H9 (cell line): ENCODE results near the gene DCAF6. TPM values are rescaled to one million over a fixed set of nuclear protein-coding genes. Genes with fewer than 3 reads are reported as not detected.

ENCODE experiments used
- DNase-seq: peaks from one replicate; pipeline ENCODE4 v3.0.0-alpha.2; 2017
- H2AFZ ChIP-seq: one replicate; pipeline ENCODE4 v1.6.1; 2013; ENCODE audit warnings: mild to moderate bottlenecking, low read length, control low read depth, moderate library complexity
- H2AK5ac ChIP-seq: 2 replicates; pipeline ENCODE4 v1.6.1; 2013; ENCODE audit warnings: low read length, control low read depth, mixed read lengths; ENCODE audit not compliant: insufficient read length
- H2BK120ac ChIP-seq: one replicate; pipeline ENCODE4 v1.6.1; 2013; ENCODE audit warnings: low read depth, mild to moderate bottlenecking, low read length, control low read depth, inconsistent platforms; ENCODE audit not compliant: poor library complexity, severe bottlenecking
- H2BK12ac ChIP-seq: 2 replicates; pipeline ENCODE4 v1.6.1; 2013; ENCODE audit warnings: low read length, control low read depth, mixed read lengths, low read depth; ENCODE audit not compliant: insufficient read length
- H2BK15ac ChIP-seq: 2 replicates; pipeline ENCODE4 v1.6.1; 2013; ENCODE audit warnings: low read depth, low read length, control low read depth
- H2BK20ac ChIP-seq: one replicate; pipeline ENCODE4 v1.6.1; 2013; ENCODE audit warnings: low read depth, mild to moderate bottlenecking, low read length, control low read depth, inconsistent platforms; ENCODE audit not compliant: poor library complexity, severe bottlenecking
- H2BK5ac ChIP-seq: 2 replicates; pipeline ENCODE4 v1.6.1; 2013; ENCODE audit warnings: low read length, control low read depth, mixed read lengths; ENCODE audit not compliant: insufficient read length
- H3K14ac ChIP-seq: 2 replicates; pipeline ENCODE4 v1.6.1; 2013; ENCODE audit warnings: low read length, control low read depth; ENCODE audit not compliant: insufficient read depth
- H3K18ac ChIP-seq: 2 replicates; pipeline ENCODE4 v1.6.1; 2013; ENCODE audit warnings: low read depth, mild to moderate bottlenecking, mixed read lengths, low read length, control low read depth; ENCODE audit not compliant: insufficient read length
- H3K23ac ChIP-seq: 2 replicates; pipeline ENCODE4 v1.6.1; 2013; ENCODE audit warnings: low read length, control low read depth, mixed read lengths, low read depth; ENCODE audit not compliant: insufficient read length
- H3K23me2 ChIP-seq: 2 replicates; pipeline ENCODE4 v1.6.1; 2013; ENCODE audit warnings: low read depth, mild to moderate bottlenecking, mixed read lengths, low read length, control low read depth; ENCODE audit not compliant: insufficient read length, poor library complexity, severe bottlenecking
- H3K27ac ChIP-seq: 2 replicates; pipeline ENCODE4 v1.5.1; 2013; ENCODE audit warnings: low read length, control low read depth, mixed read lengths, low read depth; ENCODE audit not compliant: insufficient read length
- H3K27me3 ChIP-seq: 2 replicates; pipeline ENCODE4 v1.6.1; 2013; ENCODE audit warnings: low read length, control low read depth, inconsistent platforms; ENCODE audit not compliant: insufficient read depth
- H3K4ac ChIP-seq: 2 replicates; pipeline ENCODE4 v1.6.1; 2013; ENCODE audit warnings: low read depth, mild to moderate bottlenecking, control low read depth, inconsistent platforms, low read length, moderate library complexity
- H3K4me1 ChIP-seq: 2 replicates; pipeline ENCODE4 v1.6.1; 2013; ENCODE audit warnings: low read length, control low read depth, inconsistent platforms; ENCODE audit not compliant: insufficient read depth
- H3K4me2 ChIP-seq: 2 replicates; pipeline ENCODE4 v1.6.1; 2013; ENCODE audit warnings: low read length, control low read depth, mixed read lengths; ENCODE audit not compliant: insufficient read length, insufficient read depth
- H3K56ac ChIP-seq: 2 replicates; pipeline ENCODE4 v1.6.1; 2013; ENCODE audit warnings: low read depth, mild to moderate bottlenecking, mixed read lengths, low read length, control low read depth; ENCODE audit not compliant: insufficient read length
- H3K79me1 ChIP-seq: 2 replicates; pipeline ENCODE4 v1.6.1; 2013; ENCODE audit warnings: low read depth, mild to moderate bottlenecking, moderate library complexity, low read length, control low read depth, inconsistent platforms; ENCODE audit not compliant: insufficient read depth, poor library complexity, severe bottlenecking
- H3K79me2 ChIP-seq: 2 replicates; pipeline ENCODE4 v1.6.1; 2013; ENCODE audit warnings: low read length, control low read depth, inconsistent platforms; ENCODE audit not compliant: insufficient read depth
- H3K9ac ChIP-seq: 2 replicates; pipeline ENCODE4 v1.6.1; 2013; ENCODE audit warnings: low read length, control low read depth, mixed read lengths; ENCODE audit not compliant: insufficient read length; ENCODE audit errors: extremely low read depth
- H3K9me3 ChIP-seq: one replicate; pipeline ENCODE4 v1.6.1; 2013; ENCODE audit warnings: low read depth, low read length, inconsistent platforms; ENCODE audit not compliant: control insufficient read depth
- H3T11ph ChIP-seq: one replicate; pipeline ENCODE4 v1.6.1; 2013; ENCODE audit warnings: mild to moderate bottlenecking, low read length, control low read depth, inconsistent platforms
- H4K20me1 ChIP-seq: one replicate; pipeline ENCODE4 v1.6.1; 2013; ENCODE audit not compliant: control insufficient read depth, insufficient read length, insufficient read depth
- H4K5ac ChIP-seq: 2 replicates; pipeline ENCODE4 v1.6.1; 2013; ENCODE audit warnings: low read depth, mild to moderate bottlenecking, mixed read lengths, low read length, control low read depth; ENCODE audit not compliant: insufficient read length
- H4K8ac ChIP-seq: replicated peaks from 2 replicates; pipeline ENCODE4 v1.6.1; 2013; ENCODE audit warnings: low read length, control low read depth, mixed read lengths, low read depth; ENCODE audit not compliant: insufficient read length
- H4K91ac ChIP-seq: 2 replicates; pipeline ENCODE4 v1.6.1; 2013; ENCODE audit warnings: low read depth, mild to moderate bottlenecking, moderate library complexity, mixed read lengths, low read length, control low read depth; ENCODE audit not compliant: insufficient read length
- H3K27ac Mint-ChIP-seq, 3 experiments: 2 replicates in 2 of 3; 3 replicates in 1 of 3; pipeline ENCODE4 v1.8.0; 2020 to 2021; ENCODE audit warnings: mixed read lengths in 3 of 3, mild to moderate bottlenecking in 1 of 3, moderate library complexity in 1 of 3
- H3K27me3 Mint-ChIP-seq: 2 replicates; pipeline ENCODE4 v1.8.0; 2021; ENCODE audit warnings: low read depth, mild to moderate bottlenecking, moderate library complexity, mixed read lengths
- H3K36me3 Mint-ChIP-seq, 3 experiments: 2 replicates in 2 of 3; 3 replicates in 1 of 3; pipeline ENCODE4 v1.8.0; 2020 to 2021; ENCODE audit warnings: low read depth in 3 of 3, mixed read lengths in 3 of 3; ENCODE audit not compliant: insufficient read depth in 1 of 3
- H3K4me1 Mint-ChIP-seq, 2 experiments: 2 replicates each; pipeline ENCODE4 v1.8.0; 2020; ENCODE audit warnings: mixed read lengths in 2 of 2
- H3K4me3 Mint-ChIP-seq, 2 experiments: 2 replicates in 1 of 2; 3 replicates in 1 of 2; pipeline ENCODE4 v1.8.0; 2020 to 2021; ENCODE audit warnings: mild to moderate bottlenecking in 2 of 2, mixed read lengths in 2 of 2, moderate library complexity in 1 of 2
- H3K9me3 Mint-ChIP-seq, 2 experiments: 2 replicates in 1 of 2; 3 replicates in 1 of 2; pipeline ENCODE4 v1.8.0; 2020; ENCODE audit warnings: mild to moderate bottlenecking in 2 of 2, mixed read lengths in 2 of 2, moderate library complexity in 1 of 2
- total RNA-seq: library from RNA; stranded (reverse); gene quantifications from 2 replicates; pipeline ENCODE4 v1.2.1, GENCODE V29; 2021
- TF ChIP-seq, protein P1 (sequence below): fragments of 200-600 bp; sonication (generic); conservative IDR thresholded peaks from 3 replicates; pipeline ENCODE4 v1.8.0; 2021; ENCODE audit warnings: antibody characterized with exemption, mild to moderate bottlenecking

Gene DCAF6
- total RNA-seq, 1 experiment from 2014 or later, result 16.0 TPM

DNA sequence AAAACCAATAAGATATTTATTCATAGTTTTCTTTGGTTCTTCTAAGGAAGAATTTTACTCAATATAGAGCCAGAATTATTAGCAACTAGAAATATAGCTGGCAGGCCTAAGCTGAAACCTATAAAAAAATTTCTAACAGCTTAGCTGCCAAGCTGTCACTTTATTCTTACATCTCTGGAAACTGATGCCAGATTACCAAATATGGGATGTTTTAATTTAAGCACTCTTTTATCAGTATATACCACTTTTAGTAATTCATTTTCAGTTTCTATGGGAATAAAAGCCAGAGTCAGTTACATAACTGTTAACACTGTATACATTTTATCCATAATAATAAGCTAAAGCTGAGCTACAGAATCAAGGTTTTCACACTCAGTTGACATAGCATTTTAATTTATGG is 69.0 kb downstream of the DCAF6 start:
- Histone ChIP-seq H3K14ac (no peak overlapping the region), H3K18ac (no peak overlapping the region), H2AK5ac (no peak overlapping the region), H3K9me3 (no peaks in the 10 kb centered on the region), H3K4ac (no peak overlapping the region), H3T11ph (no peak overlapping the region), H4K5ac (no peak overlapping the region), H3K27ac (no peak overlapping the region), H2BK120ac (no peak overlapping the region), H2BK12ac (no peak overlapping the region), H3K23me2 (no peaks in the 10 kb centered on the region), H4K8ac (no peak overlapping the region), H3K79me1 (no peaks in the 10 kb centered on the region), H4K91ac (no peak overlapping the region), H3K27me3 (no peaks in the 10 kb centered on the region), H2AFZ (no peak overlapping the region), H4K20me1 (no peaks in the 10 kb centered on the region), H3K9ac (no peak overlapping the region), H3K79me2 (no peaks in the 10 kb centered on the region), H3K56ac (no peak overlapping the region), H2BK15ac (no peak overlapping the region), H2BK5ac (no peak overlapping the region), H2BK20ac (no peak overlapping the region), H3K23ac (no peak overlapping the region), H3K4me1 (no peaks in the 10 kb centered on the region), H3K4me2 (no peak overlapping the region)
- H3K9me3 Mint-ChIP-seq, result no peaks in the 10 kb centered on the region
- peaks cover 1 to 25% (median 20%) of the 10 kb centered on the region in 3 experiments; a peak in 5 of 7 replicates for H3K36me3 Mint-ChIP-seq
- no peak for DNase-seq
- no peak overlapping the region for H3K4me3 Mint-ChIP-seq
- no peaks in the 10 kb centered on the region for H3K27me3 Mint-ChIP-seq
- peaks cover 0 to 5% of the 10 kb centered on the region in 2 experiments; a peak in 1 of 4 replicates for H3K4me1 Mint-ChIP-seq
- TF ChIP-seq, protein P1, sequence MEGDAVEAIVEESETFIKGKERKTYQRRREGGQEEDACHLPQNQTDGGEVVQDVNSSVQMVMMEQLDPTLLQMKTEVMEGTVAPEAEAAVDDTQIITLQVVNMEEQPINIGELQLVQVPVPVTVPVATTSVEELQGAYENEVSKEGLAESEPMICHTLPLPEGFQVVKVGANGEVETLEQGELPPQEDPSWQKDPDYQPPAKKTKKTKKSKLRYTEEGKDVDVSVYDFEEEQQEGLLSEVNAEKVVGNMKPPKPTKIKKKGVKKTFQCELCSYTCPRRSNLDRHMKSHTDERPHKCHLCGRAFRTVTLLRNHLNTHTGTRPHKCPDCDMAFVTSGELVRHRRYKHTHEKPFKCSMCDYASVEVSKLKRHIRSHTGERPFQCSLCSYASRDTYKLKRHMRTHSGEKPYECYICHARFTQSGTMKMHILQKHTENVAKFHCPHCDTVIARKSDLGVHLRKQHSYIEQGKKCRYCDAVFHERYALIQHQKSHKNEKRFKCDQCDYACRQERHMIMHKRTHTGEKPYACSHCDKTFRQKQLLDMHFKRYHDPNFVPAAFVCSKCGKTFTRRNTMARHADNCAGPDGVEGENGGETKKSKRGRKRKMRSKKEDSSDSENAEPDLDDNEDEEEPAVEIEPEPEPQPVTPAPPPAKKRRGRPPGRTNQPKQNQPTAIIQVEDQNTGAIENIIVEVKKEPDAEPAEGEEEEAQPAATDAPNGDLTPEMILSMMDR, result no peak
- no peak overlapping the region for H3K27ac Mint-ChIP-seq
